OCI-LY7 (cell line): Measurements from ENCODE around the gene STMND1. TPM values are rescaled to one million over a fixed set of nuclear protein-coding genes. Genes with fewer than 3 reads are reported as not detected.

Experiments used
- BruUV-seq: library from RNA; stranded (reverse); fragments of 400-500 nt; replicated peaks from 2 replicates; lab custom pipeline; 2021; lab: Mats Ljungman, UMichigan
- CTCF ChIA-PET: fragments of 300-600 bp; sonication (Branson Sonifier 250); formaldehyde crosslinking; loops from one replicate; lab custom pipeline; 2022; ENCODE audit warnings: antibody characterized with exemption; ENCODE audit not compliant: unreplicated experiment; lab: Charles Lee
- POLR2A ChIA-PET: fragments of 300-600 bp; sonication (Branson Sonifier 250); formaldehyde crosslinking; loops from one replicate; lab custom pipeline; 2022; ENCODE audit warnings: antibody characterized with exemption; lab: Charles Lee
- DNase-seq: peaks from one replicate; pipeline ENCODE4 v3.0.0-alpha.2; 2015; ENCODE audit warnings: low spot score
- H2AFZ ChIP-seq: fragments of 200-600 bp; sonication (generic), shearing (Covaris generic); 2 replicates; pipeline ENCODE4 v1.6.1; 2014; ENCODE audit warnings: mild to moderate bottlenecking, antibody characterized with exemption, low read length, moderate library complexity
- H3K27ac ChIP-seq: fragments of 200-600 bp; sonication (generic); 2 replicates; pipeline ENCODE4 v1.5.1; 2014; ENCODE audit warnings: mixed run types, low read depth, mild to moderate bottlenecking, moderate library complexity, low read length, inconsistent platforms; ENCODE audit not compliant: poor library complexity, severe bottlenecking
- H3K36me3 ChIP-seq: fragments of 200-600 bp; sonication (generic); 2 replicates; pipeline ENCODE4 v1.6.1; 2014; ENCODE audit warnings: mild to moderate bottlenecking, antibody characterized with exemption, low read length, moderate library complexity, mixed read lengths; ENCODE audit not compliant: insufficient read depth
- H3K4me1 ChIP-seq: fragments of 200-600 bp; sonication (generic); 2 replicates; pipeline ENCODE4 v1.5.1; 2014; ENCODE audit warnings: mild to moderate bottlenecking, low read length; ENCODE audit not compliant: insufficient read depth, poor library complexity, severe bottlenecking
- H3K4me2 ChIP-seq: fragments of 200-600 bp; sonication (generic); 2 replicates; pipeline ENCODE4 v1.6.1; 2014; ENCODE audit warnings: mild to moderate bottlenecking, low read length
- H3K4me3 ChIP-seq: fragments of 200-600 bp; sonication (generic); 2 replicates; pipeline ENCODE4 v1.5.1; 2014; ENCODE audit warnings: mild to moderate bottlenecking, low read depth, low read length; ENCODE audit not compliant: poor library complexity, severe bottlenecking
- H3K79me2 ChIP-seq: fragments of 200-600 bp; sonication (generic); 2 replicates; pipeline ENCODE4 v1.6.1; 2016; ENCODE audit warnings: low read depth, mild to moderate bottlenecking, low read length, moderate library complexity, mixed read lengths; ENCODE audit not compliant: insufficient read depth
- H3K9me2 ChIP-seq: fragments of 200-600 bp; sonication (generic); 2 replicates; pipeline ENCODE4 v1.6.1; 2016; ENCODE audit warnings: mild to moderate bottlenecking, low read length, mixed read lengths; ENCODE audit not compliant: insufficient read depth
- H3K9me3 ChIP-seq: fragments of 200-600 bp; sonication (generic); 2 replicates; pipeline ENCODE4 v1.6.1; 2014; ENCODE audit warnings: mild to moderate bottlenecking, mixed run types, low read length, mixed read lengths
- H4K20me1 ChIP-seq: fragments of 200-600 bp; sonication (generic); 2 replicates; pipeline ENCODE4 v1.6.1; 2014; ENCODE audit warnings: mild to moderate bottlenecking, antibody characterized with exemption, low read length, moderate library complexity, mixed read lengths; ENCODE audit not compliant: insufficient read depth
- CTCF ChIP-seq: fragments of 200-600 bp; sonication (generic); conservative IDR thresholded peaks from 2 replicates; pipeline ENCODE4 v1.5.1; 2014; ENCODE audit warnings: mild to moderate bottlenecking, antibody characterized with exemption, low read length, moderate library complexity, mixed read lengths
- EZH2phosphoT487 ChIP-seq: fragments of 200-600 bp; sonication (generic); IDR thresholded peaks from 2 replicates; pipeline ENCODE4 v1.6.1; 2018; ENCODE audit warnings: low read depth, borderline replicate concordance, mild to moderate bottlenecking, mixed run types, antibody characterized with exemption, low read length, moderate library complexity, mixed read lengths
- intact Hi-C: fragments of 100-400 bp; cut with micrococcal nuclease; formaldehyde crosslinking; loops from one replicate; pipeline ENCODE4 v1.10.0; 2022; ENCODE audit not compliant: unreplicated experiment
- total RNA-seq, 2 experiments: library from RNA; depleted of rRNA in 1 of 2; stranded (reverse); fragments of >200 nt in 1 of 2; shearing (Covaris generic) in 1 of 2; gene quantifications; 2 replicates each; pipeline ENCODE4 v1.2.3, GENCODE V29; 2014 to 2022

Gene STMND1
- total RNA-seq, 2 experiments from 2014 or later: not detected

GRCh38 chr6:17169291-17169690 lies 67.4 kb downstream of the STMND1 start:
- no peaks in the 10 kb centered on the region for H3K79me2 ChIP-seq
- no peaks in the 10 kb centered on the region for H3K4me1 ChIP-seq
- no peak for DNase-seq
- no peaks in the 10 kb centered on the region for H3K9me2 ChIP-seq
- BruUV-seq: no TSS peak
- H4K20me1 ChIP-seq: no peaks in the 10 kb centered on the region
- H2AFZ ChIP-seq: no peak overlapping the region
- ChIA-PET POLR2A (interaction anchor here (0.5 kb wide), 1 partner anchor 782 kb away, joined by 4 read pairs; no protein-coding TSS in a partner anchor), CTCF (no interaction called here)
- H3K9me3 ChIP-seq: no peaks in the 10 kb centered on the region
- no peak overlapping the region for H3K4me3 ChIP-seq
- no peak for TF ChIP-seq CTCF
- TF ChIP-seq EZH2phosphoT487: no peak
- H3K4me2 ChIP-seq: no peak overlapping the region
- H3K36me3 ChIP-seq: no peaks in the 10 kb centered on the region
- H3K27ac ChIP-seq: no peak overlapping the region
- intact Hi-C loops: no loop called here

- Histone ChIP-seq H3K9me3 (no peaks in the 10 kb centered on the region), H3K4me1 (no peaks in the 10 kb centered on the region), H4K20me1 (no peaks in the 10 kb centered on the region), H3K79me2 (no peaks in the 10 kb centered on the region), H3K4me2 (no peak overlapping the region), H3K36me3 (no peaks in the 10 kb centered on the region), H3K4me3 (no peak overlapping the region), H3K27ac (no peak overlapping the region), H3K9me2 (no peaks in the 10 kb centered on the region), H2AFZ (no peak overlapping the region)
- BruUV-seq: no TSS peak
- DNase-seq: no peak
- intact Hi-C loops: no loop called here
- ChIA-PET POLR2A (no interaction called here), CTCF (no interaction called here)
- TF ChIP-seq EZH2phosphoT487 (no peak), CTCF (no peak)
These were observed 67.9 kb downstream of the STMND1 start for GRCh38 chr6:17169711-17170110.

- no peak for TF ChIP-seq EZH2phosphoT487
- no peak for TF ChIP-seq CTCF
- H4K20me1 ChIP-seq: no peaks in the 10 kb centered on the region
- H3K79me2 ChIP-seq: no peaks in the 10 kb centered on the region
- no peaks in the 10 kb centered on the region for H3K36me3 ChIP-seq
- H3K27ac ChIP-seq: no peak overlapping the region
- DNase-seq: no peak
- no peaks in the 10 kb centered on the region for H3K4me1 ChIP-seq
- CTCF ChIA-PET: no interaction called here
- H3K9me3 ChIP-seq: no peaks in the 10 kb centered on the region
- no peak overlapping the region for H3K4me2 ChIP-seq
- no TSS peak for BruUV-seq
- intact Hi-C loops: no loop called here
- H3K9me2 ChIP-seq: no peaks in the 10 kb centered on the region
- H3K4me3 ChIP-seq: no peak overlapping the region
- H2AFZ ChIP-seq: no peak overlapping the region
- POLR2A ChIA-PET: interaction anchor here (0.6 kb wide), 1 partner anchor 677 kb away, joined by 3 read pairs; no protein-coding TSS in a partner anchor
These were observed 71.1 kb downstream of the STMND1 start for GRCh38 chr6:17172836-17173470.
